ENCODE data around the gene MORN5. TPM values are rescaled to one million over a fixed set of nuclear protein-coding genes. Genes with fewer than 3 reads are reported as not detected.
"Not testable (repeated sequence)": the region's sequence is repeated elsewhere in the genome, so short reads cannot be mapped to it uniquely, and the experiment has no call there.

MORN5 gene
- total RNA-seq: 10 to 100 TPM in 1 of 8 experiments, 1 to 10 TPM in 3, under 1 TPM in 1, not detected in 3; 0.54 to 43.3 (median 1.2) TPM

DNA sequence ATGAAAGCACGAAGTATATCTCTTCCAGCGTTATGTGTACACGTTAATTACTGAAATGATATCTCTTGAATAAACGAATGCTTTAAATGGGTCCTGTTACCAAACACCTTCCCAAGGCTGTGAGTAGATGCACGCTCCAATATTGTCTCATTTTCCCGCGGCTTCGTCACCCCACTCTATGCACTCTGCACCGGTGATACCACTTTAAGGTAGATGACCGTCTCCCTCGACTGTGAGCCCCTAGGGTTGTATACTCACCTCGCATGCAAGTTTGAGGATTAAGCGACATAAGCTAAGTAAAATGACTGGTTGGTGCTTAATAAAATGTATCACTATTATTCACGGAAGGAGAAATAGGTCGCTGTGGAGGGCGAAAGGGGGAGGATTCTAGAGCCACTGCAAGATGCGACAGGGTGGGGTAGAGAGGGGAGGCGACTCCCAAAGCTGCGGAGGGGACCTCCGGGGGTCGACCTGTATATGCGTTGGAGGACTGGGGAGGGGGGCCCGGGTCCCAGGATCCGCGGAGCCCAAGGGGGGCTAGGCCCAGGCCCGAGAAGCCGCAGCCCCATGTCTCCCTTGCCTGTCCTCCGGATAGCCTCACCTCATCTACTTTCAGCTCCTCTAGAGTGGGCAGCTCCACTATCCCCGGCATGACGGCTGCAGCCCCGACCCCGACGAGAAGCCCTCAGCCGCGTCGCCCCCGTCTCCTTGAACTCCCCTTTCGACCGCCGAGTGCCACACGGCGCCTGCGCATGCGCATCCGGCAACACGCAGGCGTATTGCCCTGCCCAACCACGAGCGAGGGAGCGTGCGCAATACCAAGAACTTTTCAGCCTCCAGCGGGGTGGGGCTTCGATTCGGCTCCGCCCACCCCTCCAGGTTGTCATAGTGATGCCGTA, at the start of gene MORN5, which contains the start of gene NDUFA8:
TSS of gene MORN5 (plus strand) at position 883 of the 899 bp plus-strand sequence. CDS start 65 bp downstream, outside the sequence.
TSS of gene NDUFA8 (minus strand) at position 754 of the 899 bp plus-strand sequence. CDS start at position 652, 102 bp downstream.
- Histone ChIP-seq H3K27ac (peak within 1 kb of the TSS; percentile 47 to 61), H3K4me1 (replicated peaks in 1 of 2) (peaks cover 0 to 2% of the 10 kb centered on the region in 2 donors), H3K4me3 (peak within 1 kb of the TSS; percentile 62 to 89 (median 75))
- WGBS, 10 experiments: 0 to 20% (median 3%) methylated on average over 3 to 30 of the region's 56 CpGs; no CpG with 5 or more reads in 2 of the 10 experiments
- peak; percentile 90 to 99 (median 97) for ATAC-seq (replicated peaks in 6 of 8)
- in situ Hi-C loops (cut with MboI; ENCODE audit: low pct_unique_long_range_greater_than_20kb in 2 of 9, low sequenced_read_pairs in 9 of 9, unreplicated experiment in 9 of 9): no loop called here

DNA sequence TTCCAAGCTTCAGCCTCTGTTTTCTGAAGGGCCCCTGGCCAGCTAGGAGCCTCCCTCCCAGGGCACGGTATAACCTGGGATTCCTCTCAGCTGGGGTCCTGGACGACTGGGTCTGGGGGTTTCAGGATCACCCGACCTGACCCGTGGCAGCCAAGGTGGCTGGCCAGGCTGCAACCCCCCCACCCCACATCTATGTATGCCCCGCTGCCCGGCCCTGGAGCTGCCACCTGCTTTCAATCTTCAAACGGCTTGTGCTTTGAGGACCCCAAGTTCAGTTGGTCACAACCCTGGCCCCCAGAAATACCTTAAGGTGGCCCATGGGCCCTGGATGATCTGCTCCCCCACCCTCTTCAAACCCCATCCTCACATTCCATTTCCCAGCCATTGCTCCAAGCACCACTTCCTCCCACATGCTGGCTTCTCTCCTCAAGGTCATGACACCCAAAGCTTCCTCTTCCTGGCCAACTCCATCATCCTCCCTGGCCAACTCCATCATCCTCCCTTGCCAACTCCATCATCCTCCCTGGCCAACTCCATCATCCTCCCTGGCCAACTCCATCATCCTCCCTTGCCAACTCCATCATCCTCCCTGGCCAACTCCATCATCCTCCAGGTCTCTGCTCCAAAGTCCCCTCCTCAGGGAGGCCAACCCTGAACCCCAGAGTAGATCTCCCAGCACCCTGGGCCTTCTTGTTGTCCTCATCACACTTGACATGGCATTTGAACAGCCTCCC, 49.4 kb upstream of the MORN5 start:
- Histone ChIP-seq H3K27ac (no peak overlapping the region), H3K4me3 (no peak overlapping the region), H3K4me1 (replicated peaks in 1 of 2) (peaks cover 16 to 20% of the 10 kb centered on the region in 2 donors)
- WGBS, 10 experiments: 20 to 100% methylated on average over 1 of the region's 7 CpGs; no CpG with 5 or more reads in 8 of the 10 experiments
- no peak for ATAC-seq (replicated peaks in 6 of 8)
- in situ Hi-C loops (cut with MboI; ENCODE audit: low pct_unique_long_range_greater_than_20kb in 2 of 9, low sequenced_read_pairs in 9 of 9, unreplicated experiment in 9 of 9): loop anchor here in 5 of 9 experiments (25.0 kb wide), 3 partner anchors 252 to 702 kb away; partner anchors contain the start of genes OR1K1 (in 3 of the 5) and PTGS1 (in 1 of the 5)

- ATAC-seq (replicated peaks in 6 of 8): no peak
- H3K4me3 ChIP-seq: no peak overlapping the region
- WGBS, 10 experiments: 60 to 100% (median 90%) methylated on average over 1 to 4 of the region's 9 CpGs; no CpG with 5 or more reads in 5 of the 10 experiments
- H3K27ac ChIP-seq: no peak overlapping the region
- in situ Hi-C loops (cut with MboI; ENCODE audit: low pct_unique_long_range_greater_than_20kb in 2 of 9, low sequenced_read_pairs in 9 of 9, unreplicated experiment in 9 of 9): loop anchor here in 5 of 9 experiments (25.0 kb wide), 3 partner anchors 251 to 701 kb away; partner anchors contain the start of genes OR1K1 (in 3 of the 5) and PTGS1 (in 1 of the 5)
- H3K4me1 ChIP-seq (replicated peaks in 1 of 2): peaks cover 19 to 20% of the 10 kb centered on the region in 2 donors
Measured at GRCh38 chr9:122111413-122112085, 48.2 kb upstream of the MORN5 start.

- in situ Hi-C loops (cut with MboI; ENCODE audit: low pct_unique_long_range_greater_than_20kb in 2 of 9, low sequenced_read_pairs in 9 of 9, unreplicated experiment in 9 of 9): loop anchor here in 5 of 9 experiments (25.0 kb wide), 3 partner anchors 250 to 700 kb away; partner anchors contain the start of genes OR1K1 (in 3 of the 5) and PTGS1 (in 1 of the 5)
- no peak overlapping the region for H3K4me3 ChIP-seq
- peaks cover 13 to 15% of the 10 kb centered on the region in 2 donors for H3K4me1 ChIP-seq (replicated peaks in 1 of 2)
- H3K27ac ChIP-seq: no peak overlapping the region
- peak in 1 of 8 experiments; percentile 28 for ATAC-seq (replicated peaks in 6 of 8)
- WGBS, 10 experiments: 20 to 85% (median 77%) methylated on average over 1 to 5 of the region's 6 CpGs; no CpG with 5 or more reads in 6 of the 10 experiments
Measured at GRCh38 chr9:122112238-122112637, 47.5 kb upstream of the MORN5 start.

GRCh38 chr9:122113574-122113973, 46.1 kb upstream of the MORN5 start:
- H3K4me3 ChIP-seq: no peak overlapping the region
- H3K4me1 ChIP-seq (replicated peaks in 1 of 2): peaks cover 3 to 4% of the 10 kb centered on the region in 2 donors
- H3K27ac ChIP-seq: no peak overlapping the region
- WGBS, 10 experiments: 0 to 40% (median 23%) methylated on average over 1 to 4 of the region's 5 CpGs; no CpG with 5 or more reads in 4 of the 10 experiments
- ATAC-seq (replicated peaks in 6 of 8): no peak
- in situ Hi-C loops (cut with MboI; ENCODE audit: low pct_unique_long_range_greater_than_20kb in 2 of 9, low sequenced_read_pairs in 9 of 9, unreplicated experiment in 9 of 9): loop anchor here in 5 of 9 experiments (25.0 kb wide), 3 partner anchors 249 to 699 kb away; partner anchors contain the start of genes OR1K1 (in 3 of the 5) and PTGS1 (in 1 of the 5)

DNA sequence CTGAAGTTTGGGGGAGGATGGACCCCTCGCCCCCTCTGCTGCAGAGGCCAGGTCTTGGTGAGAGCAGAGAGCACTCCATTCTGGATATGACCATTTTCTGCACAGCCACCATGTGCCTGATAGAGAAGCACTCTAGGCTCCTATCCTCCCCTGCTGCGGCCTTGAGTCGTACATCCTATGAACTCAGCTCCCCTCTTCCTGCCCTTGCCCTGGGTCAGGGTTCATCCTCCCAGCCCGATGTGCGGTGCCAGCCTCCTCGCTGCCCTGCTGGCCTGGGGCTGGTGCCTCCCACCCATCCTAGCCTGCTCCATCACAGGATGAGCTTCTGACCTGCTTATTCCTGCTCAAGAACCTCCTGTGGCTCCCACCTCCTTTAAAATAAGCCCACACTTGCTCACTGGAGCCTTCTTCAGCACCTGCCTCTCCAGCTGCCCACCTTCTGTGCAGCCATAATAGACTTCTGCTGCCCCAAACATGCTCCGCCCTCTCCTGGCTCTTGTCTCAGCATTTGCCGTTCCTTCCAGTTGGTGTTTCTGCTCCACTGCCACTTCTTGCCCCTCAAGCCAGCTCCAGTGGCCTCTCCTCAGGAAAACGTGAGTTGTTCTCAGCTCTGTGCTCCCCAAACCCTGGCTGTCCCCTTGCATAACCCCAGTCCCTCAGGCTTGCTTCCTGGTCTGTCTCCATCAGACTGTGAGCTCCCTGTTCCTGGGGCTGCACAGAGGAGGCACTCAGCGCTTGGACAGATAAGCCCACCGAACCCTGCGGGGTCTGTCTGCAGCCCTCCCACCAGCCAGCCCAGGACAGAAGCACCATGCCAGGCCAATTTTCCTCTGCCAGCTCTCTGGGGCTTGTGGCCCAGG, 44.3 kb upstream of the MORN5 start:
- H3K27ac ChIP-seq: no peak overlapping the region
- in situ Hi-C loops (cut with MboI; ENCODE audit: low pct_unique_long_range_greater_than_20kb in 2 of 9, low sequenced_read_pairs in 9 of 9, unreplicated experiment in 9 of 9): loop anchor here in 5 of 9 experiments (25.0 kb wide), 3 partner anchors 247 to 697 kb away; partner anchors contain the start of genes OR1K1 (in 3 of the 5) and PTGS1 (in 1 of the 5)
- no peak overlapping the region for H3K4me3 ChIP-seq
- H3K4me1 ChIP-seq (replicated peaks in 1 of 2): peaks cover 3 to 4% of the 10 kb centered on the region in 2 donors
- WGBS, 10 experiments: 49 to 86% (median 80%) methylated on average over 1 to 11 of the region's 12 CpGs; no CpG with 5 or more reads in 3 of the 10 experiments
- no peak for ATAC-seq (replicated peaks in 6 of 8)

DNA sequence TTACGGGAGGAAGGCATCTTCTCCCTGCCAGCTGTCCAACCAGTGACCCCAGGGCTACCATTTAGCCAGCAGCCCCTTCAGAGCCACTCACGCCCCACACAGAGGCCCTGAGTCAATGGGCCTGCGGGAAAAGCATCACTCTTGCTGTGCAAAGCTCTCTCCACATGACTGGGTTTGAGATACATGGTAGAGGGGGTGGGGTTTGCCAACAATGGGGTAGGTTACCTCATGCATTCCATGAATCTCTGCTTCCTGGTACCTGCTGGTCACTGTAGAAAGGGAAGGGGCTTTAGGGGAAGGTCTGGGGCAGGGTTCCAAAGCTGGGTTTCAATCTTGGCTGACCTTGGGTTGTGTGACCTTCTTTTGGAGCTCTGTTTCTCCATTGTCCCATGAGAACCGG, 43.7 kb upstream of the MORN5 start:
- Histone ChIP-seq H3K27ac (no peak overlapping the region), H3K4me3 (no peak overlapping the region), H3K4me1 (replicated peaks in 1 of 2) (peaks cover 3 to 4% of the 10 kb centered on the region in 2 donors)
- 30 to 100% (median 46%) methylated on average over 1 to 4 of the region's 4 CpGs; no CpG with 5 or more reads in 4 of the 10 experiments for WGBS, 10 experiments
- in situ Hi-C loops (cut with MboI; ENCODE audit: low pct_unique_long_range_greater_than_20kb in 2 of 9, low sequenced_read_pairs in 9 of 9, unreplicated experiment in 9 of 9): loop anchor here in 5 of 9 experiments (25.0 kb wide), 3 partner anchors 246 to 696 kb away; partner anchors contain the start of genes OR1K1 (in 3 of the 5) and PTGS1 (in 1 of the 5)
- peak in 3 of 8 experiments; percentile 20 to 71 (median 36) for ATAC-seq (replicated peaks in 6 of 8)

- H3K27ac ChIP-seq: no peak overlapping the region
- peaks cover 3 to 4% of the 10 kb centered on the region in 2 donors for H3K4me1 ChIP-seq (replicated peaks in 1 of 2)
- WGBS, 10 experiments: 64 to 100% (median 91%) methylated on average over 1 to 8 of the region's 10 CpGs; no CpG with 5 or more reads in 3 of the 10 experiments
- H3K4me3 ChIP-seq: no peak overlapping the region
- no peak for ATAC-seq (replicated peaks in 6 of 8)
- in situ Hi-C loops (cut with MboI; ENCODE audit: low pct_unique_long_range_greater_than_20kb in 2 of 9, low sequenced_read_pairs in 9 of 9, unreplicated experiment in 9 of 9): loop anchor here in 5 of 9 experiments (25.0 kb wide), 3 partner anchors 246 to 696 kb away; partner anchors contain the start of genes OR1K1 (in 3 of the 5) and PTGS1 (in 1 of the 5)
Measured at GRCh38 chr9:122116448-122117173, 43.1 kb upstream of the MORN5 start.

DNA sequence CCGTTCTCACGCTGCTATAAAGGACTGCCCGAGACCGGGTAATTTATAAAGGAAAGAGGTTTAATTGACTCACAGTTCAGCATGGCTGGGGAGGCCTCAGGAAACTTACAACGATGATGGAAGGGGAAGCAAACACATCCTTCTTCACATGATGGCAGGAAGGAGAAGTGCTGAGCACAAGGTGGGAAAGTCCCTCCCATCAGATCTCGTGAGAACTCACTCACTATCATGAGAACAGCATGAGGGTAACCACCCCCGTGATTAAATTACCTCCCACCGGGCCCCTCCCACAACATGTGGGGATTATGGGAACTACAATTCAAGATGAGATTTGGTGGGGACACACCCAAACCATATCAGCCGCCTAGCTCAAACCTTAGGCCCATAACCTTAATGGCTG, 42.5 kb upstream of the MORN5 start:
- not testable (repeated sequence) for ATAC-seq (replicated peaks in 6 of 8); H3K4me3 ChIP-seq; H3K27ac ChIP-seq; H3K4me1 ChIP-seq (replicated peaks in 1 of 2)
- WGBS, 10 experiments: 60 to 94% (median 84%) methylated on average over 1 to 8 of the region's 9 CpGs; no CpG with 5 or more reads in 3 of the 10 experiments
- in situ Hi-C loops (cut with MboI; ENCODE audit: low pct_unique_long_range_greater_than_20kb in 2 of 9, low sequenced_read_pairs in 9 of 9, unreplicated experiment in 9 of 9): loop anchor here in 5 of 9 experiments (25.0 kb wide), 3 partner anchors 245 to 695 kb away; partner anchors contain the start of genes OR1K1 (in 3 of the 5) and PTGS1 (in 1 of the 5)

DNA sequence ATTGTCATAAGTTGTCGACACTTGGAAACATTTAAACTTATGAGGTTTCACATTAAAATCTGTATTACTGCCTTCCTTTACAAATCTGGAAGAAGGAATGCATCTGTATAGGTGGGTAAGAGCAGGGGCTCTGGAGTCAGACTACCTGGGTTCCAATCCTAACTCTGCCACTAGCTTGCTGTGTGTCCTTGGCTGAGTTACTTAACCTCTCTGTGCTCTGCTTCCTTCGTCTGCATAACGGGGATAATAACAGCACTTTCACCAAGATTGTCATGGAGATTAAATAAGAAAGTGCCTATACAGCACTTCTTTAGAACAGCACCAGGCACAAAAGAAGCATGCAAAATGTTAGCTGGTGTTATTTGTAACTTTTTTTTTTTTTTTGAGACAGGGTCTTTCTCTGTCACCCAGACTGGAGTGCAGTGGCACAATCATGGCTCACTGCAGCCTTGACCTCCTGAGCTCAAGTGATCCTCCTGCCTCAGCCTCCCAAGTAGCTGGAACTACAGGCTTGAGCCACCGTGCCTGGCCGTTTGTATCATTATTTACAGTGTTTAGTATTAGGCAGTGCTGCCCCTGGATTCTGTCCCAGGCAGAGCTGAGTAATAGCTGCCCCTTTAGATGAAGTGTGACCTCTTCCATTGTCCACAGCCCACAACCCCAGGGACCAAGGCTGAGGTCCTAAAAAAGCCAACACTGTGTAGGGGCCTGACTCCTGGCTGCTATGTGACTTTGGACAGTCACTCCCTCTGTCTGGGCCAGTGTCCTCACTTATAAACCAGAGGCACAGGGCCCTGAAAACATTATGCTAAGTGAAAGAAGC, 41.2 kb upstream of the MORN5 start:
- 14 to 100% (median 76%) methylated on average over 1 to 5 of the region's 5 CpGs for whole genome bisulfite sequencing, 10 experiments
- in situ Hi-C loops (cut with MboI; ENCODE audit: low pct_unique_long_range_greater_than_20kb in 2 of 9, low sequenced_read_pairs in 9 of 9, unreplicated experiment in 9 of 9): loop anchor here in 5 of 9 experiments (25.0 kb wide), 3 partner anchors 244 to 694 kb away; partner anchors contain the start of genes OR1K1 (in 3 of the 5) and PTGS1 (in 1 of the 5)
- ATAC-seq (replicated peaks in 6 of 8): no peak
- no peak overlapping the region for H3K4me3 ChIP-seq
- peaks cover 3% of the 10 kb centered on the region in 2 donors for H3K4me1 ChIP-seq (replicated peaks in 1 of 2)
- H3K27ac ChIP-seq: no peak overlapping the region

All from motor neuron (in vitro differentiated cells).